ENCODE measurements around the gene DPEP2NB.

DNA sequence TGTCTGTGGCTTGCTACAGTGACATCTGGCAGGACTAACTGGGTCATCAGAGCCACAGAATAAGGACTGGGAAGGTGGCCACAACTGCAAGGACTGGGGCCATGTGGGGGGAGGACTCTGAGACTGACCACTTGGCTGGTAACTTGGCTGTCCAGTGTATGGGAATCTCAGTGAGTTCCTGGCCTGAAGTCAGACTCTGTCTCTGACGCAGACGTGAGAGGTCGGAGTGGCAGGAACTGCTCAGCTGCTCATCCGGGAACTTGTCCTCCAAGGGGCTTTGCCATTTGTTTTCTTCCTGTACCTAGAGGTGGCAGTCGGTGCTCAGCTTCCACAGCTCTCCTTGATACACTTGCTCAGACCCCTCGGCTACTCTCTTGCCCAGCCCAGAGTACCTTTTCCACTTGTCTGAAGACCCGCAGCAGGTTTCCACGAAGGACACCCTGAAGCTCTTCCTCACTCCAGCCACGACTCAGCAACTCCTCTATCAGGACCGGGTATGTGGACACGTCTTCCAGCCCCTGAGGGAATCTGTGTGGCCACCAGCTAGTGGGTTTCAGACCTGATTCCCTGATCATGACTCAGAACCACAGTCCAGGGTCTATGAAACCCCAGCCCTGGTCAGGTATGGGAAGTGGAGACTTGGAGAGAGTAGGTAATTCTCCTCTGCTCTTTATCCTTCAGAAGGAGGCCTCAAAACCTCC is 28.1 kb downstream of the DPEP2NB start:
- TF ChIP-seq EZH2 (IDR thresholded peaks at IDR 0.05; ENCODE audit: low read length, missing control alignments) (no peak), CTCF (conservative IDR thresholded peaks at IDR 0.05 in 1 of 2, IDR thresholded peaks at IDR 0.05 in 1 of 2; ENCODE audit: low read depth in 1 of 2, low read length in 2 of 2) (no peak)
